Measurements from ENCODE around the gene DOCK4. TPM values are rescaled to one million over a fixed set of nuclear protein-coding genes. Genes with fewer than 3 reads are reported as not detected.
A peak's percentile ranks its signal among the peaks of the same experiment; 100 is the strongest.

Gene DOCK4
- total RNA-seq, 1 experiment from 2014 or later: 20.4 TPM

- Mint-ChIP-seq H3K27me3 (ENCODE audit: low read depth) (no peaks in the 10 kb centered on the region), H3K4me1 (peaks cover 16% of the 10 kb centered on the region), H3K27ac (no peak overlapping the region), H3K9me3 (no peaks in the 10 kb centered on the region), H3K4me3 (no peak overlapping the region), H3K36me3 (no peaks in the 10 kb centered on the region)
- ATAC-seq (no peak), DNase-seq (ENCODE audit: low spot score) (no peak)
- POLR2A ChIA-PET: no interaction called here
- no peak for TF ChIP-seq ATF1 (CRISPR knock-in tag; IDR thresholded peaks at IDR 0.05)
- TF ChIP-seq NFYB (CRISPR knock-in tag; conservative IDR thresholded peaks at IDR 0.05; ENCODE audit: low read depth): no peak
- TF ChIP-seq KAT7 (CRISPR knock-in tag; IDR thresholded peaks at IDR 0.05; ENCODE audit: borderline replicate concordance): no peak
- CTCF ChIA-PET: no interaction called here
These were observed 89.3 kb downstream of the DOCK4 start for GRCh38 chr7:112116894-112117293.

- Mint-ChIP-seq H3K36me3 (no peaks in the 10 kb centered on the region), H3K4me1 (peaks cover 16% of the 10 kb centered on the region), H3K27me3 (ENCODE audit: low read depth) (no peaks in the 10 kb centered on the region), H3K27ac (0 out of 2 replicates have a peak overlapping the region, but pooled peaks have one; percentile 6), H3K4me3 (no peak overlapping the region), H3K9me3 (no peaks in the 10 kb centered on the region)
- TF ChIP-seq GRHL2 (CRISPR knock-in tag; IDR thresholded peaks at IDR 0.05; ENCODE audit: insufficient replicate concordance, severe bottlenecking) (no peak), ETV6 (CRISPR knock-in tag; IDR thresholded peaks at IDR 0.05) (no peak)
- TF ChIP-seq, protein P1, sequence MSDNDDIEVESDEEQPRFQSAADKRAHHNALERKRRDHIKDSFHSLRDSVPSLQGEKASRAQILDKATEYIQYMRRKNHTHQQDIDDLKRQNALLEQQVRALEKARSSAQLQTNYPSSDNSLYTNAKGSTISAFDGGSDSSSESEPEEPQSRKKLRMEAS (CRISPR knock-in tag; IDR thresholded peaks at IDR 0.05): no peak
- TF ChIP-seq, protein P2, sequence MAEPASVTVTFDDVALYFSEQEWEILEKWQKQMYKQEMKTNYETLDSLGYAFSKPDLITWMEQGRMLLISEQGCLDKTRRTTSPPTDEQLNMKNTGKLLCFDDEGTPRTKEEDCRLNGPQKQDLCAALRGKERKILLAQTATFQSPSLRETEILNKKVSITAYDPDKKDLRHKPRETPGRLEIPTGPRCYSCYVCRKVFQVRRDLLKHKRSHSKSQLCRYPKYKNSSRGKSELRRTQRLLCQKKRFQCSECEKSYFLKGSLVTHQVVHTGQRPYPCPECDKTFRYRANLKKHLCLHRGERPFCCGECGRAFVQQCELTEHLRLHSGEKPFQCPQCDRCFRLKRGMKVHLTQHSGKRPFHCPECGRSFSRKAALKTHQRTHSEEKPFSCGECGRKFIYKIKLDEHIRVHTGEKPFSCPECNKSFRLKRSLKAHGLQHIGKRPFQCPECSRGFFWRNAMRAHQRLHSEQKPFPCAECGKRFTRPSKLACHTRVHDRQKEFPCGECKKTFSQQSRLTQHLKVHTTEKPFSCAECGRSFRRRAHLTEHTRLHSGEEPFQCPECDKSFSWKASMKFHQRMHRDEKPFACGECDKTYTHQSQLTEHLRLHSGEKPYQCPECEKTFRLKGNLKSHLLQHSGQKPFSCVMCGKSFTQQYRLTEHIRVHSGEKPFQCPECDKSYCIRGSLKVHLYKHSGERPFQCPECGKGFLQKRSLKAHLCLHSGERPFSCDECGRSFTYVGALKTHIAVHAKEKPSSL (CRISPR knock-in tag; conservative IDR thresholded peaks at IDR 0.05): no peak
- CTCF ChIA-PET: no interaction called here
- ATAC-seq (no peak), DNase-seq (ENCODE audit: low spot score) (no peak)
- POLR2A ChIA-PET: no interaction called here
These were observed 89.8 kb downstream of the DOCK4 start for GRCh38 chr7:112116358-112116757.

GRCh38 chr7:112115880-112116279, 90.3 kb downstream of the DOCK4 start:
- no peaks in the 10 kb centered on the region for H3K27me3 Mint-ChIP-seq (ENCODE audit: low read depth)

More at GRCh38 chr7:112115880-112116279, 90.3 kb downstream of the DOCK4 start:
- H3K27ac Mint-ChIP-seq: no peak overlapping the region
- H3K4me1 Mint-ChIP-seq: peaks cover 16% of the 10 kb centered on the region
- ATAC-seq: no peak
- no peak for DNase-seq (ENCODE audit: low spot score)
- no peak overlapping the region for H3K4me3 Mint-ChIP-seq
- ChIA-PET CTCF (no interaction called here), POLR2A (no interaction called here)
- no peaks in the 10 kb centered on the region for H3K9me3 Mint-ChIP-seq
- no peaks in the 10 kb centered on the region for H3K36me3 Mint-ChIP-seq
- TF ChIP-seq GABPB1 (CRISPR knock-in tag; IDR thresholded peaks at IDR 0.05) (no peak), ESRRA (CRISPR knock-in tag; IDR thresholded peaks at IDR 0.05; ENCODE audit: borderline replicate concordance) (no peak), HMGXB4 (CRISPR knock-in tag; IDR thresholded peaks at IDR 0.05) (no peak), NR2C2 (CRISPR knock-in tag; IDR thresholded peaks at IDR 0.05) (no peak), ZNF219 (CRISPR knock-in tag; IDR thresholded peaks at IDR 0.05; ENCODE audit: borderline replicate concordance) (no peak), ZNF263 (CRISPR knock-in tag; IDR thresholded peaks at IDR 0.05; ENCODE audit: low read depth) (no peak), NR1H2 (CRISPR knock-in tag; IDR thresholded peaks at IDR 0.05) (no peak), RORB (CRISPR knock-in tag; IDR thresholded peaks at IDR 0.05) (no peak), GTF2I (CRISPR knock-in tag; conservative IDR thresholded peaks at IDR 0.05) (no peak), PRRX2 (CRISPR knock-in tag; IDR thresholded peaks at IDR 0.05) (no peak), NR3C1 (CRISPR knock-in tag; conservative IDR thresholded peaks at IDR 0.05; ENCODE audit: low read depth) (no peak), IRF2 (CRISPR knock-in tag; IDR thresholded peaks at IDR 0.05; ENCODE audit: borderline replicate concordance, low read depth) (no peak), JAZF1 (CRISPR knock-in tag; IDR thresholded peaks at IDR 0.05) (no peak), NFATC4 (CRISPR knock-in tag; IDR thresholded peaks at IDR 0.05) (no peak)
- TF ChIP-seq, protein P2 (CRISPR knock-in tag; conservative IDR thresholded peaks at IDR 0.05): no peak
